NCI-H748 (cell line): ENCODE results near the gene NUFIP1.
A peak's percentile ranks its signal among the peaks of the same experiment; 100 is the strongest.
"Not testable (repeated sequence)": the region's sequence is repeated elsewhere in the genome, so short reads cannot be mapped to it uniquely, and the experiment has no call there.

ENCODE experiments used
- DNase-seq: peaks from one replicate; lab custom pipeline; 2025; ENCODE audit not compliant: unreplicated experiment; lab: John Stamatoyannopoulos, UW

NUFIP1 gene

DNA sequence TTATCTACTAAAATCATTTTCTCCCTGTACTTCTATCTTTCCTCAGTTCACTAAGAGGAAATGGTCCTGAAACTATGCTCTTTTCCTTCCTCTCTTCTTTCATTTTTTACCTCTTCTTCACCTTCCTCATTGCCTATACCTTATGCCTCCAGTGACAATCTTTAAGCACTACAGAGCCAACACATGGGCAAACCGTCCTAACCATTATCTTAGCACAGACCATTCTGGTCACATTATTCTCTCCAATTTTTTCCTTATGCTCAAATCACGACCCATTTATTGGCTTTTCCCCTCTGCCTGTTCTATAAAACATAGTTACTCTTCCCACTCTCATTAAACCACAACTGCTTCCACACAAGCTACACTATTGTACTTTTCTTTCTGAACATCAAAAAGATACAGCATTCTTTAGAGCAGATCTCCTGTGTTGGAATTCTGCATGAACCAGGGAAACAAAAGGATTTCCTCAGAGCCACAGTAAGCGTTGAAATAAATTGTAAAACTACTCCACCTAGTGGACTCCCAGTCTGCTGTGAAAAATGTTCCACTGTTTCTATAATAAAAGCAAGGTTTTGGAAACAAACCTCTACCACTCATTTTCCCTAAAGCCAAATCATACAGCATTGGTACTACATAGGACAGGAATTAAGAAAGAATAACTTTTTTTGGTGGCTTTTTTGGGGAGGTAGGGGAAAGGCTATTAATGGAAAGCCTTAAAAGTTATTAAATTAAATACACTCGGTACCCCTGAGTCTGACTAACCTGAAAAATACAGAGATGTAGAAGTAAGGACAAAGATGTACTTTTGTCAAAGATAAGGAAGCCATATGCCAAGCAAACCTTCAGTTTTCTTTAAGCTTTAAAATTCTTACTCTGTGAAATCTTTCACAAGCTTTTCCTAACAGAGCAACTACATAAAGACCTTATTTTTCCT is 19.5 kb downstream of the NUFIP1 start:
- DNase-seq, result peak; percentile 61

DNA sequence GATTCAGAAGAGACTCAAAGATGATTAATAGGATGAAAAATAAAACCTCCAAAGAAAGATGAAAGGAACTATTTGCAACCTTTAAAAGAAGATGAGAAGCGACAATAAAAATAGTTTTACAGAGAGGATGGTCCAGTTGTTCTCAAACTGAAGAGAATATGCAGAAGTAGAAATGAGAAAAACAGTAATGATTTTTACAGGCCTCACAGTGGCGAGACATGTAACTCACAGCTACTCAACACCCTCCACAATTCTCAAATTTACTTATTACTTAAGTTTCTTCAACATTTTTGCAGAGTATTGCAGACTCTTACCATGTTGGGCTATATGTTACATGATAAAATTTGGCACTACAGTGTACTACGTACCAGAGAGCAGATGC is 20.8 kb downstream of the NUFIP1 start:
- no peak for DNase-seq

DNA sequence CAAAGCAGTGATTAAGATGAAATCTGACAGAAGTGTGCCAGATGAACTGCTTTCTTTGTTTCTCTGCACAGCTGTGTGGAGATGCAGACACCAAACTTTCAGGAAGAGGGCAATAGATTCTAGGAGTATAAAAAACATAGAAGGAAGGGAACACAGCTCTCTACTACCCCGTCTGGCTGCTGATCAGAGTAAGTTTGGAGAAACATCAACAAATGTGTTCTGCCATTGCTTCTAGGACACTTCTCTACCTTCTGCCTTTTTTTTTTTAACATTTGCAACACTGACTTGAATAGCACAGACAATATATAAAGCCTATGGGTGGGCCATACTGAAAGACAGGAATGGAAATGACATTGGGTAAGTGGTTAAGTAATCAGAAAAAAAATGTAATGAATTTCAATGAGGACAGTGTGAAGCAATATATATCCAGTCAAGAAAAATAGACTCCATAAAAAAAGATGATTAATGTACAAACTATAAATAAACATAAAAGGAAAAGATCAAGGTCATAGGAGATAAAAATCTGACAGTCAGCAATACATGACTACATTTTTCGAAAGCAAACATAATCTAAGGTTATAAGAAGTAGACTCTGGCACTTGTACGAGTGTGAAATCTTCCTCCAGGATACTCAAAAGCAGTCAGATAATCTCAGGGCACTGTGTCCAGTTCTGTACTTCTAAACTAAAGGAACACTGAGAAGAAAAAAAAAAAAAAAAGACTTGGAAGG is 21.4 kb downstream of the NUFIP1 start:
- no peak for DNase-seq

DNA sequence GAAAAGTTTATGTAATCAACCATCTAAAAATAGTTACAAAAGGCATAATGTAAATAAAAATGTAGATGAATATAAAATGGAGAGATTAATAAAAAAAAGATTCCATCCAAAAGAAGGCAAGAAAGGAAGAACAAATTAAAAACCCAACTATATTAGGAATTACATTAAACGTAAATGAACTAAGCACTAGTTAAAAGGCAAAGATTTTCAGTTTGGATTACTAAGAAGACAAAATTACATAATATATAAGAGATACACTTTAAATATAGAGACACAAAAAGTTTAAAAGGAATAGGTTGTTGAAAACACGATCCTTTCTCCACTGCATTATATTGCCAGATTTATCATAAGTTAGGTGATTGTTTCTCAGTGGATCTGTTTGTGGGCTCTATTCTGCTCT is 27.3 kb downstream of the NUFIP1 start:
- DNase-seq, result no peak

DNA sequence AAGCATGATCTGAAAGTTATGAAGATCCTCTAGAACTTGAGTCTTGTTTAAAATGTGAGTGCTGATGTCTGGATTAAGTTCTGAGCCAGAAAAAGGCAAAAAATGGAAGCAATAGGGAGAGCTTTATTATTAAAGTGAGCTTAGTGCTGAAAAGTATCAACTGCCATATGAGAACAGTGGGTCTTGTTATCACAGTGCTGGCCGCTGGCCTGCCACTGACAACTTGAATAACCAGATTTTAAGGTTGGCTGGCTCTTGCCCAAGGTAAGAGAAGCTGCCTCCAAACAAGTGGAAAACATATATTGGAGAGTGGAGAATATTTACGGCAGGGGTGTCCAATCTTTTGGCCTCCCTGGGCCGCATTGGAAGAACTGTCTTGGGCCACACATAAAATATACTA is 33.9 kb downstream of the NUFIP1 start:
- no peak for DNase-seq

DNA sequence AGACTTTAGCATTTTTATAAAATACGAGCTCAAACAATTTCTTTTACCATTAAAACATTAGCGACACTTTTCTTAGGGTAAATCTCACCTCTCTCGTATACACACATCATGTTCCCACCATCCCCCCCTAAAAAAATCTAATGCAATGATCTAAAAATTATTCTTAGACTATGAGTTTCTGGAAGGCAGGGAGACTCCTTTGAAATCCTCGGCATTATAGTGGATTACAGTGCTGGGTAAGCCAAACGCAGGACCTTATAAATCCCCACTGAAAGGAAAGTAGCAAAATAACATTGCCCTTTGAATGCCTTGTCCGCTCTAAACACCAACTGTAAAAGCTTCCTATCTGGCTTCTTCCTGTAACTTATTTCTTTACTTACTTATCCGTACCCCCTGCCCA is 35.0 kb downstream of the NUFIP1 start:
- DNase-seq, result no peak

DNA sequence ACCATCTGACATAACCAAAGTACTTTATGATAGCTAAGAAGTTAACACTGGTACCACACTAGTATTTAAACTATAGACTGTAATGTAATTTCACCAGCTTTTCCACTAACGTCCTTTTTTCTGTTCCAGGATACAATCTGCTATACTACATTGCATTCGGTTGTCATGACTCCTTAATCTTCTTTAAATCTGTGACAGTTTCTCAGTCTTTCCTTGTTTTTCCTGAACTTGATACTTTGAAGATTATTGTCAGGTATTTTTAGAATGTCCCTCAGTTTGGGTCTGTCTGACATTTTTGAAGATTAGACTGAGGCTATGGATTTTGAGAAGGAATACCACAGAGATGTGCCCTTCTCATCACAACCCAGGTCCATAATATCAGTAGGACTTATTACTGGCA is 36.6 kb downstream of the NUFIP1 start:
- DNase-seq, result no peak

DNA sequence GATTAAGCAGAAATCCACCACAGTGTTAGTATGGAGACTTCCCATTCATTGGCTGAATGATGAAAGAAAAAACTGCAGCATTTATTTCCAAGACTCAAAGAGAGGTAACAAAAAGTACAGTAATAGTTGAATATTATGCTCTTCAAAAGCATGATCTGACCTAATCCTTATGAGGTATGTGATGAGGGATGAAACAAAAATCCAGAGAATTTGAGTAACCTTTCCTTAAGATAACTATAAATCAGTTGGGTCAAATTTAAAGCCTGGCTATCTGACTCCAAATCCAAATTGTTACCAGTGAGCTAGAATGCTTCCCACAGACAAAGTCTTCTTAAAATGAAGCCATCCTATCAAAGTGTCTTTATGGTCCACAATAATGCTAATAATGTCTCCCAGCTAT is 38.1 kb downstream of the NUFIP1 start:
- DNase-seq, result no peak

DNA sequence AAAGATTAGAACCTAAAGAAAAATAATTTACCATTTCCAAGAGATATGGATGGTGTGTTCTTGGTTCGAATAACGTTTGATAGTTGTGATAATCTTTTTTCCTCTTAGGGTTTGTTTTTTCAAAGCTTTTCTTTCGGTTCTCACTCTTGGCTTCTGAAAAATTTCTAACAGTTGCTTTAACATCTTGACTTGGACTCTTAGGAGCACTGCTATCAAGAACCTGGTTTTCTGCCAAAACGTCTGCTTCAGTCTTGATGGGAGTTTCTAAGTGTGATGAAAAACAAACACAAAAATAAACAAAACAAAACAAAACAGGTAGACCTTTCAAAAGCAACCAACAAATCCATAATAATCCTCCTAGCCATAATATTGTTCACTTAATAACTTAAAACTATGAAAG is 45.9 kb downstream of the NUFIP1 start:
- not testable (repeated sequence) for DNase-seq

DNA sequence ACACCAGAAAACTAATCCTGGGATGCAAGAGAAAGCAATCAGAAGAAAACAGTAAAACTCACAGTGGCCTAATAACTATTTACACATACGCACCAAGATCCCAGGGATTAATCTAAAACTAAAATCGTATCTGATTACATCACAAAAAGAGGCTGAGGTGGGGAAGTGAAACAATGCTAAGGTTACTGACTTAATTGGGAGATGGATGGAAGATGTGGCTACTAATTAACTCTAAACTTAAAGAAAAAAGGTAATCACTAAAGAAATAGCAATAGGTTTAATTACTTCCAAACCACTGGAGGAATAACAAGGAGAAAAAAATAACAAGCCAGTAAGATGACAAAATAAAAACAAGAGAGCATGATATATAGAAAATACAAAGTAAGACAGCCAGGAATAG is 50.4 kb downstream of the NUFIP1 start:
- DNase-seq, result no peak

DNA sequence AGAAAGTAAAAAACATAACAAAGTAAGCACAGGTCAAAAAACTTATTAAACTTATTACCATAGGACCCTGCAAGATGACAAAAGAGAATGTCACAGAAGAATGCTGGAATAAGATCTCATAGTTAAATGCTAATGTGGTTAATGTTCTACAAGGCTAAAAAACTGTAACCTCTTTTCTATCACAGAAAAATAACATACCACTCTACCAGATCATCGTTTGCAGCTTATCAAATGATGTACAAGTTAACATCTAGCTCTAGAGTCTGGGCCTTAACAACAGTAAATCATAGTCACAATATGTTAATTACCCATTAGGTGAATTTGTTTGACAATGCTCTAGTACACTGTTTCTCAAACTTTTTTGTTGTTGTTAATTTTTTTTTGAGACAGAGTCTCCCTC is 53.0 kb downstream of the NUFIP1 start:
- no peak for DNase-seq

DNA sequence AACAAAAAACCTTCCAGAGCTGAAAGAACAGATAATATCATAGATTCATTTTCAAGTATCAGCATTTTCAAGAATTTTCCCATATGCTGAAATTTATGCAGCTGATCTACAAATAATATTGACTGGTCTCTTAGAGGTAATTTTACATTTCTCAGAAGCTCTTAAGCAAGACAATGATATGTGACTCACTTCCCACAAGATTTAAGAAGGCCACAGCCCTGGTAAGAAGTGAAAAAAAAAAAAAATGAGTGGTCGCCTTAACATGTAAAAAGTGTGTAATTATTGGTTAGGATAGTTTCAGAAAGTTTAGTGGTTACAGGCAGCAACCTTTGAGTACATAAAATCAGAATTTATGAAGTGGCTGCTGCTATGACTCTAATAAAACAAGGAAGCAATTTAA is 54.5 kb downstream of the NUFIP1 start:
- DNase-seq, result no peak

DNA sequence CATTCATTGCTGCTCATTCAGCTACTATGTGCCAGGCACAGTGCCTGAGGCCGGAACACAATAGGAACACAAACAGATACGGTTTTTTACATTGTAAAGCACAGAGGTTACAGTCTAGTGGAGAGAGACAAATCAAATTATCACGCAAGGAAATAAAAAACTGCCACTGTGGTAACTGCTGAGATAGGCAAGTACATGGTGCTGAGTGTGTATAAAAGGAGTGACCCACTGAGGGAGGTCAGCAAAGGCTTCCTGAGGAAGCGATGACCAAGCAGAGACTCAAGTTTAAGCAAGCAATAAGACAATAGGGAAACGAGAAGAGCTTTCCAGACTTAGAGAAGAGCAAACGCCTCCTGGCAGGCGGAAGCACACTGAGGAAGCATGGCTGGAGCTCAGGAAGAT is 56.4 kb downstream of the NUFIP1 start:
- no peak for DNase-seq

DNA sequence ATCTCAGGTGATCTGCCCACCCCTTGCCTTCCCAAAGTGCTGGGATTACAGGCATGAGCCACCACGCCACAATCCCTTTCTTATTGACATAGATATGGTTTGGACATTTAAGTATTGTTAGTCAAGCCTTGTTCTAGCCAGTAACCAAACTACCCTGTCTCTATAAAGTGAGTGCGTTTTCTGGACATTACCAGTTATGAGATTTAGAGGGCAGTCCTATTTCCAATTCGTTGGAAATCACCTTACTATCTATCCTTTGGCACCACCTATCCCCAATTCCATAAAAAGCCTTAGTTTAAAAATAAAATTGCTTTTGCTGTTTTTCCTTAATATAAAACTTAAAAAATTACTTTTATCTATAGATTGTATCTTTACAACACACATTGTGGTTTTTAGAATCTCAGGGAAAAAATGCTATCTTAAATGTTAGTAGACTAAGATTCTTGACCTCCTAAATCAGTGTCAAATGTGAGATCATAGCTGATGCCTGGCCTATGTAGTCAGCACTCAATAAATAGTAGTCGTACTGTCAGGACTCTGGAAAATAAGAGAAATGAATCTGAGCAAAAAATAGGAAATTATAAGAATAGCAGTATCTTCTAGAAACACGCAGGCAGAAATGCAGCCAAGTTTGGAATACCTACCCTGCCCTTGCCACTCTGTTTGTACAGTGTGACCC is 57.0 kb downstream of the NUFIP1 start:
- no peak for DNase-seq

DNA sequence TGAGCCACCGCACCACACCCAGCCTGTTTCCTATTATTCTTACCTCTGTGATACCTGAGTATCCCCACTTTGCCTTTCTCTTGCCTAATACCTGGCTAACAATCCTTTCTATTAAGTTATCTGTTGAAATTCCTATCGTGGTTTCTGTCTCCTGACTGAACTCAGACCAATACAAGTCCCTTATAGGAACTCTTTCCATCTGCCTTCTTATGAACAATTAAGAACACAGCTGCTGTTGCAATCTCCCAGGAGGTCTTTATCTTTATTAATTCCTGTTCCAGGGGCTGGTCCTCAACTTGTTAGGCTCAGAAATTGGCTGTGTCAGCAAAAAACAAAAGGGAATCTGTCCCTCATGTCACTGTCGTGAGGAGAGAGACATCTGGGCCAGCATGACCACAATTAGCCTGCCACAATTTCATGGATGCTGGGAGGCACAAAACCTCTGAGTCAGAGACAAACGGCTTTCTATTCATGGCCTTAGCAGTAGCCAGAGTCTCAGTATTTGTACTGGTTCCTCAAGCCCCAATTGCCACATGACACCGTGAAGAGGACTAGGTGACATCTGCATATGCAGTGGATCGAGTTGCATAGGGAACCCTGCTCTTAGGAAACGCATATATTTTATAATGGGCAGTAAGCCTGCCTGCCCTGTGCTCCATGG is 58.2 kb downstream of the NUFIP1 start:
- DNase-seq, result peak; percentile 34

DNA sequence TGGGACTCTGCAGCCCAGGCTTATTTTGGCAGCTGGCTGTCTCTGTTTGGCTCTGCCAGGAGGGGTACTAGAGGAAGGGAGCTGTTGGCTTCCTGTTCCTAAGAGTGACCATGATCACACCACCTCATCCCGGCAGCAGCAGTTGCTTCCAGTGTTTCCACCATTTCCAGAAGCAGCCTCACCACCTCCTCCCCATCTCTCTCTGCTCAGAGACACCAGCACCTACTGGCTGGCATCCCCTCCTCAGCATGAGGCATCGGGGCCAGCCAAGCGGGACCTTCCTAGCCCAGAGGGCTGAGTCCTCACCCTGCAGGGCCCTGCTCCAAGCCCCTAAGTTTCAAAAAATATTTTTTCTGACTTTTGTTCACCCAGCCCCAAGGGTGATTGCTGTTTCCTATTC is 59.0 kb downstream of the NUFIP1 start:
- no peak for DNase-seq

DNA sequence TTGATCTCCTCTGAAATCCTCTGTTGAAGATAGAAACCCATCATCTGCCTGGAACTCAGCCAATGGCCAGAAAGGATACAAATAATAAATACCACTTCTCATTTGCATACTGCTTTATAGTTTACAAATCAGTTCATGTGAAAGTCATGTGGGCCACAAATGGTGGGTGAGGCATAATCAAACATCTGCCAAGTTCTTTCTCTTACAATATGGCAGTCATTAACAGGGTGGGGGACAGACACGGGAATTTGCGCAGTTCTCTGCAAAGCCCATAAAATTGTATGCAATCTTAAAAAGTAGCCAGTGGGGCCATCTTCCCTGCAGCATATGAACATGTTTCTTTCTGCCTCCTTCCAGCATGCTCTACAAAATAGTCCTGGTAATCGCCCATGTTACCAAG is 59.6 kb downstream of the NUFIP1 start:
- no peak for DNase-seq

DNA sequence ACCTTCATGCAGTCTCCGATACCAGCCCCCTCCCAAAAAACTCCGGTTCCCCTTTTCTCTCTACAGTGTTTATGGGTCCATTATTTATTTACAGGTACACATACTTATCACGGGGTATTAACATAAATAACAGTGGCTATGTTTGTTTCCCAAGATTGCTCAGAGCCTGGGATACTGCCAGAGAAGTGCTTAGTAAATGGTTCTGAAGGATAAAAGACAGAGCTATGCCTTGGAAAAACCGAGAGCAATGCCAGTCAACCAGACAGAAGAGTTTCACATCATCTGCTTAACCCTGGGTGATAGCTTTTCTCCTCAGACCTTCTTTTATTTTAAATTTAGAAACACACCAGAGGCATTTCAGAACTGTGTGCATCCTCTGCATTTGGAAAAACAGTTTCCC is 61.3 kb downstream of the NUFIP1 start:
- no peak for DNase-seq

DNA sequence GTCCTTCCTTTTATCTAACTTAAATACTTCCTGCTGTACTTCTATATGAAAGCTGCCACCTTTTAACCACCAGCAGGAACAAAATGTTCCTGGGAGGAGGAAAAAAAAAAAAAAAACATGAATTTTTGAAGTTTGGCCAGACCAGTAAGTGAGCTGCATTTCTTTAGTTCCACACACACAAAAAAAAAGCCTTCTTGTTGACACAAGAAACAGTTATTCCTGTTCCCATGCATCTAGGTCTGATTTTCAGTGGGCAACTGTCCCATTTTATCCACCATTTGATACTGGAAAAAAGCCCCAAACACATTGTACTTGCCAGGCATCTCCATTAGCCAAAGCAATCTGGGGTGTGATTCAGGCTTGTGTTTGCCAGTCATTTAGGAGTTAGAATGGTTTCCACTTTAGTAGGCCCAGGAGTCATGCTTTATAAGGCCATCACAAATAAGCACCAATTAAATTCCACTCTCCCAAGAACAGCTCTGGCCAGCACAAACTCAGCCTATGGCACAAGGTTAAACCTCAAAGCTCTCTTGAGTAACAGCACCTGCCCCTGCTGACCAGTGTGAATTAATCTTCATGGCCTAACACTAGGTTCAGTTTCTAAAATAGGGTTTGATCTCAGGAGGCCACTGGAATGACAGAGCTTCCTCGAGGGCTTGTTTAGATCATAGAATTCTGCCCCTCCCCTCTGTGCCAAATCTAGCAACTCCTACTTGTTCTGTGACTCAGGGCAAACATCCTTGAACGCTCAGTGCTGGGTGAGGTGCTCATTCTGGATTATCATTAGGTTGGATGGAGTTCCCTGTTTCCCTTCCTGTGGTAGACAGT is 67.1 kb downstream of the NUFIP1 start:
- DNase-seq, result no peak

DNA sequence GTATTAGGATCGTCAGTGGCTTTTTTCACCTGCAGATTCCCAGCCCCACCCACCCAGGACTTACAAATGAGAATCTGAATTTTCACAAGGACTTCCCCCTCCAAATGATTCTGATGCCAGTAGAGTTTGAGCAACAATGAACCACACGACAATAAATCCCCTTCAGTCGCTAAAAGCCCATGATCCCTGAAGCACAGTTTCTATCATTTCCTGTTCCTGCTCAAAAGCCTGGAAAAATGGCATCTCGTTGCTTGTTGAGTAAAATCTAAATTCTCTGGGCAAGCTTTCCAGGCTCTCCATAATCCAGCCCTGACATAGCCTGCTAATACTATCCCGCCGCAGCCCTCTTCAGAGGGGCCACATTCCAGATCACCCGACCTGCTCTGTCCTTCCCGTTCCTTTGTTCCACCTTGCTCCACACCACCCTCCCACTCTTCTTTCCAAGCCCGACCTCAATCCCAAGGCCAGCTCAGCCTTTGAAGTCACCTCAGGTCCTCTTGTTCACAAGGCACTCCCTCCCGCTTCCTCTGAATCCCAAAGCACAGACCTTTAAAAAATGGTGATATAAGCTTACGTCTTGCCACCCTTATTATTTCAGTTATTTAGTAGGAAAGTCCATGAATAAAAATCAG is 67.9 kb downstream of the NUFIP1 start:
- no peak for DNase-seq
